ENCODE results near the gene EREG.

- no peak for TF ChIP-seq CTCF (IDR thresholded peaks at IDR 0.05)
- no peak for TF ChIP-seq EZH2 (IDR thresholded peaks at IDR 0.05; ENCODE audit: borderline replicate concordance, insufficient read depth, low read depth, low read length, poor library complexity, severe bottlenecking)
Observed at GRCh38 chr4:74364256-74364651, 691 bp upstream of the EREG start.
